Astrocyte of the spinal cord (primary cell): ENCODE measurements around the gene ERICH3.

ENCODE experiments used
- DNase-seq: peaks from one replicate; pipeline ENCODE4 v3.0.0; 2011; ENCODE audit warnings: low read depth, low spot score
- H3K4me3 ChIP-seq: 2 replicates; pipeline ENCODE4 v1.5.1; 2011; ENCODE audit warnings: low read depth, mild to moderate bottlenecking, low read length, moderate library complexity
- CTCF ChIP-seq: IDR thresholded peaks from 2 replicates; pipeline ENCODE4 v1.5.1; 2012; ENCODE audit warnings: low read depth, mild to moderate bottlenecking, low read length, inconsistent platforms
- in situ Hi-C: cut with HindIII; loops from 2 replicates; pipeline ENCODE4 v1.10.0; 2017; ENCODE audit warnings: low sequenced_read_pairs

ERICH3 gene

GRCh38 chr1:74596717-74597116, 76.9 kb downstream of the ERICH3 start:
- no peak overlapping the region for H3K4me3 ChIP-seq
- in situ Hi-C loops = no loop called here
- DNase-seq = no peak
- no peak for TF ChIP-seq CTCF

GRCh38 chr1:74593887-74594866, 79.4 kb downstream of the ERICH3 start:
- in situ Hi-C loops = no loop called here
- no peak for DNase-seq
- H3K4me3 ChIP-seq = no peak overlapping the region
- TF ChIP-seq CTCF = no peak

GRCh38 chr1:74592580-74593355, 80.8 kb downstream of the ERICH3 start:
- no peak for TF ChIP-seq CTCF
- DNase-seq = no peak
- no peak overlapping the region for H3K4me3 ChIP-seq
- in situ Hi-C loops = no loop called here

GRCh38 chr1:74591949-74592348, 81.6 kb downstream of the ERICH3 start:
- in situ Hi-C loops = no loop called here
- no peak for DNase-seq
- TF ChIP-seq CTCF = no peak
- H3K4me3 ChIP-seq = no peak overlapping the region

- in situ Hi-C loops = no loop called here
- TF ChIP-seq CTCF = no peak
- no peak overlapping the region for H3K4me3 ChIP-seq
- no peak for DNase-seq
Observed at GRCh38 chr1:74590288-74590687, 83.3 kb downstream of the ERICH3 start.

GRCh38 chr1:74587888-74588287, 85.7 kb downstream of the ERICH3 start:
- no peak for DNase-seq
- H3K4me3 ChIP-seq = no peak overlapping the region
- TF ChIP-seq CTCF = no peak
- in situ Hi-C loops = no loop called here
